Cardiac fibroblast (primary cell): Measurements from ENCODE around the gene ELMO3.
A peak's percentile ranks its signal among the peaks of the same experiment; 100 is the strongest.

Experiments
- DNase-seq, 2 donors: peaks; one replicate each; pipeline versions ENCODE4 v3.0.0 to v3.0.0-alpha.2; 2010; ENCODE audit warnings: low read depth in 2 of 2
- H3K4me3 ChIP-seq, 2 donors: replicated peaks in 1 of 2; 1 replicate in 1 of 2; 2 replicates in 1 of 2; pipeline ENCODE4 v1.5.1; 2011; ENCODE audit warnings: low read depth in 2 of 2, low read length in 2 of 2, mild to moderate bottlenecking in 2 of 2, moderate library complexity in 1 of 2
- CTCF ChIP-seq: IDR thresholded peaks from one replicate; pipeline ENCODE4 v1.5.1; 2011; ENCODE audit warnings: low read depth, mild to moderate bottlenecking, low read length, inconsistent platforms

ELMO3 gene

GRCh38 chr16:67199011-67199807 lies at the start of gene ELMO3:
Gene ELMO3, plus strand, starts transcription at chr16:67199131. Its CDS starts 196 bp downstream, at chr16:67199327.
- H3K4me3 ChIP-seq, result no peak within 1 kb of the TSS
- TF ChIP-seq CTCF, result peak; percentile 9
- DNase-seq, result no peak

DNA sequence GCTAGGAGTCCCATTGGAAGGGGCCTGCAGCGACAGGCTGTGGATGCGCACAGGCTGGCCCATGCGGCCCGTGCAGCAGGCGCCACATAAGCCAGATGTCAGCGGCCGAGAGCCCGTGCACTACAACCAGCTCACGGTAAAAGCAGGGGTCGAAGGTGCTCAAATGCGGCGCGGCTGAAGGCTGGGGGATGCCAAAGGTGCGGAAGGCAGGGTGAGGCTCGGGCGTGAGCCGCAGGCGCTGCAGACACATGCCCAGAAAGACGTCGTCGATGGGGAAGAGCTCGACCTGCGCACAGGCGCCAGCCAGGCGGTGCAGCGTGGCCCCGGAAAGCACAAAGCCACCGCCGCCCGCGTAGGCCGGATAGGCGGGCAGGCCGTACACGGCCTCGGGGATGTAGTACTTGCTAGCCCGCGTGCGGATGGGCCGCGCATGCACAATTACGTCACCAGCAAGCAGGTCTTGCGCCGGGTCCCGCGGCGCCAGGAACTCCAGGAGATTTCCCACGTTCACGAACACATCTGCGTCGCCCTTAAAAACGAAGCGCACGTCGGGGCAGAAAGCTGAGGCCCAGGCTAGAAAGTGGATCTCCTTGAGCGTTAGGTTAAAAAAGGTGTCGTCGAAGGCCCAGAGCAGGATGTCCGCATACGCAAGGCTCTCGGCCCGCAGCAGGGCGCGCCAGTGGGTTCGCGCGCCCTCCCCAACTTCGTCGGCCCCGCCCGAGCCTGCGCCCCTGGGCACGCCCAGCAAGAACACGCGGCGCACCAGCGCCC lies 49.5 kb upstream of the ELMO3 start:
- no peak for DNase-seq
- TF ChIP-seq CTCF, result no peak
- peak overlapping the region in 1 of 2 donors; percentile 66 for H3K4me3 ChIP-seq

- no peak for TF ChIP-seq CTCF
- peak; percentile 68 to 83 for DNase-seq
- H3K4me3 ChIP-seq, result peak overlapping the region; percentile 56 to 66
Observed at GRCh38 chr16:67150047-67150832, 48.7 kb upstream of the ELMO3 start.

GRCh38 chr16:67150833-67151396 lies 48.0 kb upstream of the ELMO3 start, which contains the start of gene B3GNT9:
Gene B3GNT9, minus strand, starts transcription at chr16:67150998. Its CDS starts 513 bp downstream, at chr16:67150485.
- peak within 1 kb of the TSS; percentile 56 to 66 for H3K4me3 ChIP-seq
- DNase-seq, result peak; percentile 80
- no peak for TF ChIP-seq CTCF

GRCh38 chr16:67151431-67152097 lies 47.4 kb upstream of the ELMO3 start:
- peak; percentile 4 for TF ChIP-seq CTCF
- peak overlapping the region; percentile 56 to 66 for H3K4me3 ChIP-seq
- DNase-seq, result peak in 1 of 2 donors; percentile 15
